ENCODE results near the gene CYFIP1.

Gene CYFIP1

DNA sequence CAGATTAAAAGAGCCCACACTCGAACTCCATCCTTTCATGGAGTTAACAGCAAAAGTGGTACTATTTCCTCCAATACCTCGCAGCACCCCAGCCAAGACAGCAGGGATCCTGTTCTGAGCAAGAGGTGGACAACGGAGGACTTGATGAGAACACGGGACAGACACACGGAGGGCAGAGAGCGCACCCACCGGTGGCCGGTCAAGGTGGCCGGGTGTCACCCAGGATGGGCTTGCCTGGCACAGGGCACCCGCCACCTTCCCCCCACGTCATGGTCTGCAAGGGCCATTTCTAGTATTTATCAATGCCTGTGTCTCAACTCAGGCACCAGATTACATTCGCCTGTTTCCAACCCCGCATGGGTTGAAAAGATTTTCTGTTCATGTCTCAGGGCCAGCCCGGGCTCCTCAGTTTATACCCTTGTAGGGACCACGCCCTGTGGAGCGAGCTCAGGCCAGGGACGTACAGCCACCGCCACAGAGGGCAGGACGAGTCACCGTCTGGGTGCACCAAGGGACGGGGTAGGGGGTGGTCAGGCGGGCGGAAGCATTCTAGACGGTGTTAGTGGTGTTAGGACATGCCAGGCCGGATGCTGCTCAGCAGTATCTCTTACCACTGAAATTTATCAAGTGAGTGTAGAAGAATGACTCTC is 64.2 kb downstream of the CYFIP1 start:
- DNase-seq: no peak

GRCh38 chr15:22913646-22914380 is 66.4 kb downstream of the CYFIP1 start:
- no peak for DNase-seq

- no peak for DNase-seq
Measured at GRCh38 chr15:22912256-22912655, 67.9 kb downstream of the CYFIP1 start.

DNA sequence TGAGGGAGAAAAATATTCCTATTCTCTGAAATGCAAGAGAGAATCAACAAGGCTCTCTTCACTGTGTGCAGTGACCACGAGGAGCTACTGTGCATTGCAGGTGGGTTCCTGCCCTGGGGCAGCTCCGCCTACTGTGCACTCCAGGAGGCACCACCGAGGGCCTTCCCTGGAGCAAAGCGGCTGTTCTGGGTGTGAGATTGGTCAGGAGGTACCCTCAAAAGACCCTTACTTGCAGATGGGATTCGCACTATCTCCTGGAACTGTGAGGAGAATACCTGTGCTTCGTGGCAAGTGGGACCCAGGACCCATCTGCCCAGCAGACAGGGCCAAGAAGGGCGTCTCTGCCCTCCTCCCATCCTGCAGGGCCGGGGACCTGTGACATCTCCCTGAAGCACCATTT is 68.9 kb downstream of the CYFIP1 start:
- no peak for DNase-seq

- no peak for DNase-seq
Measured at GRCh38 chr15:22908830-22909229, 71.3 kb downstream of the CYFIP1 start.

DNA sequence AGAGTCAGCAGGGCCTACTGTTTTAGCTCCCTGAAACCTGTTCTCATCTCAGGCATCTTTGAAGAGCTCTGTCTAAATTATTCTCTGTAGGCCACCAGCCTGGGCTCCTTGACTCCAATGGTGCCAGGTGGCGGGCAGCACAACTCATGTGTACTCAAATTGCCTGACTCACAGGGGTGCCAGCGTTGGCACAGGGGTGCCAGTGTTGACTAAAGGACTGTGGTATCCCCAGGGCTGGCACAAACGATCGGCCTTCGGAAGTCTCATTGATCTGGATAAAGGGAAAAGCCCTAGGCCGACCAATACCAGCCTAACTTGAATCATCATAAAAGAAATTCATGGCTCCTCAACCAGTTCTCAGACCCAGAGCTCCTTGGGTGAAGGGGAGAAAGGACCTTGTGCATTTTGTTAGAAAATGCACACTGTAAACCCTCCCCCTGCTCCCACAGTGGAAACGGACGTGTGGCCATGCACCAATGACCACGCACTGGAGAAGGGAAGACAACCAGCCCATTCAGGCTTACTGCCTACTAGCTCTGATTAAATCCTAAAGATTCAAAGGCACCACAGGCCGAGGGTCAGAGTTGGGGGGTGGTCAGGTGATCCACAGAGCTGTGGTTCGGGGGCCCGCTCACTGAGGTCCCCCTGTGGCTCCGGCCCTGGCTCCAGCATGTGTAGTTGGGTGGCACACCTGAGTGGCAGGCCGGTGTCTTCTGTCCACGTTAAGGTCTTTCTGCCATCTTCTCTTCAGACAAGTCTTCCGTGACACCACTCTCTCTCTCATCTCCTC is 72.8 kb downstream of the CYFIP1 start:
- no peak for DNase-seq

DNA sequence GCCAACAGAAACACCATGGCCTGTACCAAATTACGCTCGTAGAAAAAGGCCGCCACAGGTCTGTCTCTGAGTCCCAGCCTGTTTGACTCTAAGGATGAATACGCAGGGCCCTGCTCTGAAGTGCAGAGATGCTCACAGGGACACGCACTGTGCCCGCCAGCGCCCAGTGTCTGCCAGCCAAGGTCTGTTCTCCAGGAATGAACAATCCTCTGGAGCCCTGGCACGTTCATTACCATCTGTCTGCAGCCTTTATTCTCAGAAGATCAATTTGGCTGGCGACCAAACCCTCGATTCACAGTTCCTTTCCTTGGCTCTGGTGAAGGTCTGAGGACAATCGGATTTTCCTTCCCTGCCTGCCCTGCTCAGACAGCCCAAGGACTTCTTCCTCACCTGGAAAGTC is 75.4 kb downstream of the CYFIP1 start:
- DNase-seq: no peak

DNA sequence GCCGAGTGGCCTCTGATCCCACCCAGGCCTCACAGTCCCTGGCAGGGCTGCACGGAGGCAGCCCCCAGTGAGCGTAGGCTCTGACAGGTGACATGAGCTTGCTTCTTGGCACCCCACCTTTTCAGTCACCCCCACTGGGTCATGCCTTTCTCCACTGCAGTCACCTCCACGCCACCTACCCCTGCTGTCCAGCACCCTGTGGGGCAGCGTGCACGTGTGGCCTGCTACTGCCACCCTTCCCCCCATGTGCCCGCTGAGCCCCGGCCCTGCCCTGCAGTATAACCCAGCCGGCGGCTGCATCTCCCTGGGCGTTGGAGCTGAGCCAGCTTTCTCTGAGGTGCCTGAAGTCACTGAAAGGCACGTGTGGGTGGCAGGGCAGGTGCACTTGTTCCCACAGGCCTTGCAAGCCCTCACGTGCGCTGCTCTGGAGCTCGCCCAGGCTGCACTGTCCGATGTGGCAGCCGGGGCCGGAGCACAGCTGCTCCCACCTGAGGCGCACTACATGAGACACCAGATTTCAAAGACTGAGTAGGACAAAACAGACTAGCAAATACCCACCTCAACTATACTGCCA is 76.1 kb downstream of the CYFIP1 start:
- no peak for DNase-seq

DNA sequence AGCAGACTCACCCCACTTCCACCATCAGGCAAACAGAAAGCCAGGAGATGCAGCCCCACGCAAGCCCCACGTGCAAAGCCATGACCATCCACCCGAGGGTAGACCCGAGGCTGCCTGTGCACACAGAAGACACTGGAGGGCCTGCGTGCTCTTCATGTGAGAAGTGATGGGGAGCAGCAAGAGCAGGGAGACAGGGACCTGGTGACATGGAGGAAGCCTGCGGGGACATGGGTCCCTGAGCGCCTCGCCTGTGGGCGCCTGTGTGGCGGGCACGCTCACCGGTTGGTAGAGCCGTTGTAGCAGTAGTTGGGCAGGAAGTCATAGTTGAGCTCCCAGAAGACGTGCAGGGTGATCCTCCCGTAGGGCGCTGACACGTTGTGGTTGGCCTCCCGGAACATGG is 76.7 kb downstream of the CYFIP1 start:
- no peak for DNase-seq

- DNase-seq: no peak
Measured at GRCh38 chr15:22902981-22903380, 77.2 kb downstream of the CYFIP1 start.

DNA sequence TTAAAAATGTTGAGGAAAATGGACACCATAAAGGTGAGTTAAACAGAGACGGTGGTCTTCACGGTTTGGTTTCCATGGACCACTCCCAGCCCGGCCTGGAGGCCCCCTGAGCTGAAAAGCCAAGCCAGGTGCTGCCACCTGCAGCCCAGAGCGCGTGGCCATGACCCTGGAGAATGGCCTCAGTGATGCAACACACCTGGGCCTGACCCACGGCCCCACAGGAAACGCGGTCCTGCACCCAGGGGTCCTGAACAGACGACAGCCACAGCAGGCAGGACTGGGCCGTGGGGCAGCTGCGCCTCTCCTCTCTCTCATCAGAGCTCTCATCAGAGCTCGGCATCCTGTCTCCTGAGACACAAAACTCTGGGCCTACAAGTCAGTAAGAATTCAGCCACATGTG is 77.6 kb downstream of the CYFIP1 start:
- DNase-seq: no peak

DNA sequence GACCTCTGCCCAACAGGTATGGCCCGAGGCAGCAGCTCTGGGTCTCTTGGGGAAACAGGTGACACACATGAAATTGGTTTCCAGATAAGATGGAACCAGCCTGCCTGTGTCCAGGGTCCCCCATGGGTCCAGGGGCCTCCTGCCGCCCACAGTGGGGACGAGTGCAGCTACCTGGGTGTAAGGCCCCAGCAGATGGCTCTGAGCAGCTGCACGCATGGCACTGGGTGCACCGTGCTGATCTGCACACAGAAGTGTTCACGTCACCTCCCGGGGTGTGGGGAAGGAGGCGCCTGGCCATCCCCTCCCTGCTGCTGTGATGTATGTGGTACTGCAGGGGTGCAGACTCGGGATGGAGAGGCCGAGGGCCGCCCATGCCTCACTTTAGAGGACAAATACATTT is 78.1 kb downstream of the CYFIP1 start:
- DNase-seq: no peak

- DNase-seq: no peak
Measured at GRCh38 chr15:22895465-22896190, 84.5 kb downstream of the CYFIP1 start.

GRCh38 chr15:22893881-22894280 is 86.3 kb downstream of the CYFIP1 start:
- DNase-seq: no peak

- DNase-seq: no peak
Measured at GRCh38 chr15:22893081-22893480, 87.1 kb downstream of the CYFIP1 start.

DNA sequence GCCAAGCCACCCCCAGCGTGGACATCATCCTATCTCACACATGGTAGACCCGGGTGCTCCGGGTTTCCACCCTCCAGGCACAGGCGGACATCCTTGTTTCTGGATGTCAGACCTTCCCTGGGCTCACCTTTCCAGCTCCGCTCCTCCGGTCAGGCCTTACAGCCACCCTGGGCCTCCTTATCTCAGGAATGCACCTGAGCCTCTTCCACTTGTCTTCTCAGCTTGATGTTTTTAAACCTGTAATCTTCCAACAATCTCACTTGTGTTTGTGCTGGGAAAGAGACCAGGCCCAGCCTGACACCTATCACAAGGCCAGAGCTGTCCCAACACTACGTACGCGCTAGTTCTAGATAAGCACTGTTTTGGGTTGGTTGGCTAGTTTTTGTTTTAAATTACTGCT is 87.8 kb downstream of the CYFIP1 start:
- no peak for DNase-seq

DNA sequence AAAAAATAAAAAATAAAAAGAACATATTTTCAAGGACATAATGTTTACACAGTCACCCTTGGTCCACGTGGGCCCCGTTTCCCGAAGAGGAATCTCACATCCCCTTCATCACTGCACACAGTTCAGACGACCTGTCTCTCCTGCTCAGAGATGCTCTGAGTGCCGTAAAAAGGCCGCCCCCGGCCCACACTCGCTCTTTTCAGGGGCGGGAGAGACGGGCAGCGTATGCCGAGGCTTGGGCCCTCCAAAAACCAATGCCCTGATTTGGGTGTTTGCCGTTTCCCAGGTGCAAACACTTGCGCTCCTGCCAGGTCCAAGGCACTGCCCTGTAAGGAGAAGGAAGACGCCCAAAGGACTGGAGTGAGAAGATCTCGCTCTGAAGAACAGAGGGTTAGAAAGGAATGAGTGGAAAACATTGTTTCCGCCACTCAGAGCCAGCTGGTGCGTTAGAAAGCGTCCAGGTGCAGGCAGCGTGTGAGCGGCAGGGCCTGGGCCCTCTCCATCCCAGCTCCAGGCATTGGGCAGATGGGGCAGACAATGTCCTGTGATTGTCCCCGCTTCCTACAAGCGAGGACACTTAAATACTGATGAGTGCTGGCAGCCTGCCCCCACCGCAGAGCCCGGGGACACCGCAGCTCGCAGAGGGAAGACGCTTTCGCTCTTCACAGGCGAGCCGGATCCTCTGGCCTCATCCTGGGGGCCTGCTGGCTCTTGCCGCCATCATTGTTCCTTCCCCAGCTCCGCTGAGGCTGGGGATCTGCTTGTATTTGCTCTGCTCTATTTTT is 88.5 kb downstream of the CYFIP1 start:
- no peak for DNase-seq

DNA sequence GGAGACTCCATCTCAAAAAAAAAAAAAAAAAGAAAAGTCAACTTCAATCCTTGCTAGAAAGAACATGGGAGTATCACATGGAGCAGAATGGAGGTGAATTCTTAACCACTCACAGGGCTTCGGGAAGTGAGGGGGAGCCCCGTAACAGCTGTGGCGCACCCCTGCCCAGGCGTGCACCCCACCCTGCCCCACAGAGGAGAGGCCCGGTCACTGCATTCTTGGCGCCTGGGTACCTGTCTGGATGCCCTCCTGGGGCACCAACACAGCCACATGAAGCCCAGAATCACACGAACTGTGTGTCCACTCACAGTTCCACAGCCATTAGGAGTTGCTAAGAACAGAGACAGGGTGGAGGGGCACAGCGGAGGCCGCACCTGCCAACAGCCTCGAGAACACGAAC is 89.9 kb downstream of the CYFIP1 start:
- DNase-seq: no peak

- DNase-seq: no peak
Measured at GRCh38 chr15:22889146-22889818, 90.9 kb downstream of the CYFIP1 start.

GRCh38 chr15:22888120-22888859 is 91.9 kb downstream of the CYFIP1 start:
- no peak for DNase-seq
